ENCODE data around the gene VWA7.
"Not testable (repeated sequence)": the region's sequence is repeated elsewhere in the genome, so short reads cannot be mapped to it uniquely, and the experiment has no call there.

Gene VWA7

DNA sequence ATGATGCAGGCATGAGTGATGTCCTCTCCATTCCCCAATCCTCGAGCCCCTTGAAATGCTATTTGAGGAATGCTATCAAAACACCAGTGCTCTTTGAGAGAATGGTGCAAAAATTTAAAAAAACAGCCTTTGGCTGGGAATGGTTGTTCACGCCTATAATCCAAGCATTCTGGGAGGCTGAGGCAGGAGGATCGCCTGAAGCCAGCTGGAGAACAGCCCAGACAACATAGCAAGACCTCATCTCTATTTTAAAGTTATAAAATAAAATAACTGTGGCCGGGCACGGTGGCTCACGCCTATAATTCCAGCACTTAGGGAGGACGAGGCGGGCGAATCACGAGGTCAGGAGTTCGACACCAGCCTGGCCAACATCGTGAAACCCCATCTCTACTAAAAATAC, 22.7 kb upstream of the VWA7 start:
- no peak for DNase-seq

GRCh38 chr6:31797588-31797987, 20.5 kb upstream of the VWA7 start:
- DNase-seq, result no peak

DNA sequence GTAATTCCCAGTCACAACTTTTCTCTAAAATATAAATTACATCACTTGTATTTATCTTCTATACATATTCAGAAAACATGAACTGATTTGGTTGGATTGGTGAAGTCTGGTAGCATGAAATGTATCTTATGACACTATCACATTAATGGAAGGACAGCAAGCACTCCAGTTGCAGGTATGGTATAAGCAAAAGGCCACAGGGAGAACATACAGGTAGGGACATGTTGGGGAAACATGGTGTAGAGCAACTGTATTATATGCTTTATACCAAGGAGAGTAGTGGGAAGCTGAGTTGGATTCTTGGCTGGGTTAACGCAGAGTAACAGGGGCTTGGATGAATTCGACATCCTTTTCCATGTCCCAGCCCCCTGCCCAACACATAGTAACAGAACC, 19.9 kb upstream of the VWA7 start:
- no peak for DNase-seq

DNA sequence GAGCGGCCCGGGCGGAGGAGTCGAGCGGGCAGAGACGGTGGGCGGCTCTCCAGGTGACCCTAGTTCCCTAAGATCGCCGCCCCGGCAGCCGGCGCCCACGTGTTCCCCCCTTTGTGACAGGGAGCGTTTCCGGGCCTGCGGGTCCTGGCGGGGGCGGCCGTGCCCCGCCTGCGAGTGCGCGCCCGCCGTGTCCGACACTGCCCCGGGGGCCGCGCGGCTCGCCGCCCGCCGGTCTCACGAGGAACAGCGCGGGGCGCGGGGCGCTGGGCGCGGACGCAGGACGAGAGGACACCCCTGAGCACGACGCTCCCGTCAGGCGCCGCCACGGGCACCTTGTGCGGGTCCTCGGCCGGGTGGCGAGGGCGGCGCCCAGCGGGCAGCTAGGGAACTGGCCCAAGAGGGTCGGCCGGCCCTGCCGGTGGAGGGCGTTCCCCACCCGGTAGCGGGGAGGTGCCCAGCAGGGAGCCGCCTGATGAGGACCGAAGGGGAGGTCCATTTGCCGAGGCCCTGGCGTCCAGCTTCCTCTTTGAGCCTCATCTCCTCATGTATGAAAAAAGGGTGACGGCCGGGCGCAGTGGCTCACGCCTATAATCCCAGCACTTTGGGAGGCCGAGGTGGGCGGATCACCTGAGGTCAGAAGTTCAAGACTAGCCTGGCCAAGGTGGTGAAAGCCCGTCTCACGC, 18.6 kb upstream of the VWA7 start, which contains the start of gene VARS1:
TSS of gene VARS1 (minus strand) at position 137 of the 683 bp plus-strand sequence. CDS start 535 bp downstream, outside the sequence.
- peak; percentile 89 for DNase-seq

- DNase-seq, result no peak
These were observed 17.9 kb upstream of the VWA7 start for GRCh38 chr6:31794866-31795615.

- DNase-seq, result peak; percentile 42
These were observed 17.3 kb upstream of the VWA7 start for GRCh38 chr6:31794294-31794865.

DNA sequence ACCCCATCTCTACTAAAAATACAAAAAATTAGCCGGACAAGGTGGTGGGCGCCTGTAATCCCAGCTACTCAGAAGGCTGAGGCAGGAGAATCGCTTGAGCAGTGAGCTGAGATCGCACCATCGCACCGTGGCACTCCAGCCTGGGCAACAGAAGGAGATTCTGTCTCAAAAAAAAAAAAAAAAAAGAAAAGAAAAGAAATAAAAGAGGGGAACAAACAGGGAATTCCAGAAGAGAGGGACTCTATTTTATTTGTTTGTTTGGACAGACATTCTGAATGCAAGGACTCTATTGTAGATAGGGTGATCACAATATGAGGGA, 16.8 kb upstream of the VWA7 start:
- DNase-seq, result not testable (repeated sequence)

GRCh38 chr6:31792761-31793171, 15.6 kb upstream of the VWA7 start:
- no peak for DNase-seq

- DNase-seq, result no peak
These were observed 14.9 kb upstream of the VWA7 start for GRCh38 chr6:31792090-31792374.

GRCh38 chr6:31791324-31792089, 14.4 kb upstream of the VWA7 start:
- DNase-seq, result peak; percentile 46

DNA sequence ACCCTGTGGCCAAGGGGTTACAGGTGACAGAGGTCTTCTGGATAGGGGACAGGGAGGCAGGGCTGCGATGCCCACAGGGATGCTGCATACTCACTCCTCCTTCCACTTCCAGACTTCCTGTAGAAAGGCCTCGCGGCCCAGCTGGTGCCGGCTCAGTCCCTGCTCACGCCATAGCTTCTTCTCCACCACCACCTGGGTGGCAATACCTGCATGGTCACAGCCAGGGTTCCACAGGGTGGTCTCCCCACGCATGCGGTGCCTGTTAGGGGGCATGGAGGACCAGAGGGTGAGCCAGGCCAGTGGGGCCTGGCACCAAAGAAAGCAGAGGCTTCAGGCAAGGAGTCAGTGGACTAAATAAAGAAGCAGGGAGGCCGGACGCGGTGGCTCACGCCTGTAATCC, 8.3 kb upstream of the VWA7 start:
- no peak for DNase-seq

DNA sequence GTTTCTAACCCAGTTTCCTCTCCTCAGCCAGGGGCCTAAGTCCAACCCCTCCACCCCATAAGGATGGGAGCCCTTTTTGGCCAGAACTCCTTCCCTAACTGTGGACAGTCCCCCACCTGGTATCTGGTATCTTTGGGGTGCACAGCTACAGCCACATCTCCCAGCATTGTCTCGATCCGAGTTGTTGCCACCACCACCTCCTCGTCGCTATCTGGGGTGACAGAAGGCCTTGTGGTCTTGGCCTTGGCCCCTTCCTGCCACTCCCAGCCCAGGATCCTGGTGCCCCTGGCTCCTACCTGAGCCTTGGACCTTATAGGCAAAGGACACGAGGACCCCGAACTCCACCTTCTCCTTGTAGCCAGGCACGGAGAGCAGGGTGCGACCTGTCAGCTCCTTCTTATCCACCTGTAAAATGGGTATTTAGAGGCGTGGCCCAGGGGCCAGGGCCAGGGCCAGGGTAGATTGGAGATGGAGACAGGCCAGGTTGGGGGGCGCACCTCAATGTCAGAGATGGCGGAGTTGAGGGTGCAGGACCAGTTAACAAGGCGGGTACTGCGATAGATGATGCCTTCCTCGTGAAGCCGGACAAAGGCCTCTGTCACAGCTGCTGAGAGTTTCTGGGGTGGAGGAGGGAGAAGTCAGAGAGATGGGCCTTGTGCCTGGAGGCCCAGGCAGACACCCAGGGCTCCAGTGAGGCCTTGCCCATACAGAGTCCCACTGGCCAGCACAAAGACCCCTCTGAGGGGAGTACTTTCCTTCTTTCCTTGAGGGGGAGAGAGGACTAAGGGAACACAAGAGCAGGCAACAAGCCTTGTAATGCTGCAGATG, 7.2 kb upstream of the VWA7 start:
- DNase-seq, result no peak

DNA sequence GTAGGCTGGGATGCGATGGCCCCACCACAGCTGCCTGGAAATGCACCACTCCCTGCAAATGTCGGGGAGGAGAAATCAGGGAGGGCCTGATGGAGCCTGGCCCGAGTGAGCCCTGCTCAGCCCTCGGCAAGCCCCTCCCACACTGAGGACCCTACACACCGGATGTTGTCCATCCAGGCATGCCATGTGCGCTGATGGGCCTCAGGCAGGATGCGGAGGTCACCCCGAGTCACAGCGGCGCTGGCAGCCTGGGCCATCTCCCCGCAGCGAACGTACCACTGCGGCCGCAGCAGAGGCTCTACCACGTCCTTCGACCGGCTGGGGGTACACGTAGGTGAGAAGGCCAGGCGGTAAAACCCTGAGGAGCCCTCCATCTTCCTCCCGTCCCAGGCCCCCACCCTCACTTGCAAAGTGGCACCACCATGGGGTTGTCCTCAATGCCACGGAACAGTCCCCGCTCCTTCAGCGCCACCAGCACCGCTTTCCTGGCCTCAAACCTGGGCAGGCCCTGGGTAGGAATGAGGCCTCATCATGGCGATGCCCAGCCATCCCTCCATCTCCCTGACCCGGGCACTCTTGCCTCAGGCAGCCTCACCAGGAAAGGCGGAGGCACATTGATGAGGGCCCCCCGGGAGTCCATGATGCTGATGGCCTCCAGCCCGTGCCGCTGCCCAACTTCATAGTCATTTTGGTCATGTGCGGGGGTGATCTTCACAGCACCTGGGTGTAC, 5.2 kb upstream of the VWA7 start:
- DNase-seq, result no peak

DNA sequence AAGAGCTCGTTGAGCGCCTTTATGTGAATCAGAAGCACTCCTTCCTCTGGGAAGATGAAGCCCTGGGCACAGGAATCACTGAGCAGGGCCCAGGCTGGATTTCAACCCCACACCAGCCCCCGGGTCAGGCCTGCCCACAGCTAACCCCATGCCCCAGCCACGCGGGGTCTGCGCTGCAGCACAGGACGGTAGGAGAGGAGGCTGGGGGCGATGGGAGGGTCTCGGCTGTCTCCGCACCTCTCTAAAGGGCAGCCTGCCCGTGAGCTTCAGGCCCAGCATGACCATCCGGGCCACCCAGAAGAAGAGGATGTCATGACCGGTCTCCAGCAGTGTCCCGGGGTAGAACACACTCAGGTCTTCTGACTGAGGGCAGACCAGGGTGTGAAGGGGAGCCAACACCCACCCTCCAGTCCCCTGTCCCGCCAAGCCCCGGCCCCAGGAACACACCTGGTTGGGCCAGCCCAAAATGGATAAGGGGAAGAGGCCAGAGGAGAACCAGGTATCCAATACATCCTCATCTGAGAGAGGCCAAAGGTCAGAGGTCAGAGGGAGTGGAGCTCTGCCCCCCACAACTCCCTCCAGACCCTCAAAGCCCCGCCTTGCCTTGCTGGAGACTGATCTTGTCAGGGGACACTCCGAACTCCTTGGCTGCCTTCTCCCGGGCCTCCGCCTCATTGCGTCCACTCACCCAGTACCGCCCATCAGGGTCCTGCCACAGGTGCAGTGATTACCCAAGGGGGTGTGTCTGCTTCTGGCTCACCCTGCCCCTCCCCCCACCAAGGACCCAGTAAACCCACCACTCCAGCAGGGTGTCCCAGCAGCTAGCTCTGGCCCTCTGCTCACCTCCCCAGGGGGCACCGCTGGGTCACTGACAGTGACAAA, 4.4 kb upstream of the VWA7 start:
- DNase-seq, result no peak

- no peak for DNase-seq
These were observed 3.5 kb upstream of the VWA7 start for GRCh38 chr6:31780507-31781243.

GRCh38 chr6:31779908-31780307, 2.8 kb upstream of the VWA7 start:
- no peak for DNase-seq

GRCh38 chr6:31778999-31779885, 2.1 kb upstream of the VWA7 start:
- DNase-seq, result no peak

- DNase-seq, result no peak
These were observed 1.1 kb upstream of the VWA7 start for GRCh38 chr6:31778193-31778592.

DNA sequence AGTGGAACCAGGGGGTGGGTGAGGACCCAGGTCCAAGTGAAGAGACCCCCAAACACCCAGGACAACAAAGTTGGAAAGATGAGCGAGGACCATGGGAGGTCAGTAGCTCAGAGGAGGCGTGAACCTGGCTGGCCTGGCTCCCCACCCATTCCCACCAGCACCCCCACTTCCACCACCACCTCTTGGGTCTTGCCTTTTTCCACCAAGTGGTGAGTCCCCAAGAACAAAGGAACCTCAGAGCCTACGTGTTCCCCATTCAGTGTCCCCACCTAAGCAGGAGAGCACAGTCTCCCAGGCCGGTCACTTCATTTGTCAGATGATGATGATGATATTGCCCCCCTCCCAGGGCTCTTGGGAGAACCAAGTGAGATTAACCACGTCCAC, 531 bp upstream of the VWA7 start:
- no peak for DNase-seq

All from fibroblast of skin of abdomen (primary cell).